Fibroblast of the aortic adventitia (primary cell): Measurements from ENCODE around the gene SLFN5. TPM values are rescaled to one million over a fixed set of nuclear protein-coding genes. Genes with fewer than 3 reads are reported as not detected.

Source experiments
- DNase-seq: peaks from one replicate; pipeline ENCODE4 v3.0.0-alpha.2; 2010; ENCODE audit warnings: low read depth
- H3K4me3 ChIP-seq: 2 replicates; pipeline ENCODE4 v1.5.1; 2011; ENCODE audit warnings: low read depth, mild to moderate bottlenecking, control low read depth, low read length, moderate library complexity
- total RNA-seq: library from RNA; depleted of rRNA; stranded (reverse); fragments of >200 nt; gene quantifications from 2 replicates; pipeline ENCODE4 v1.2.3, GENCODE V29; 2012; ENCODE audit warnings: low replicate concordance
- TF ChIP-seq, protein P1 (sequence below): IDR thresholded peaks from 2 replicates; pipeline ENCODE4 v1.5.1; 2011; ENCODE audit warnings: mild to moderate bottlenecking, low read length, control low read depth, inconsistent platforms; ENCODE audit not compliant: insufficient read depth

Gene SLFN5
- total RNA-seq, 1 donor = 107 TPM

DNA sequence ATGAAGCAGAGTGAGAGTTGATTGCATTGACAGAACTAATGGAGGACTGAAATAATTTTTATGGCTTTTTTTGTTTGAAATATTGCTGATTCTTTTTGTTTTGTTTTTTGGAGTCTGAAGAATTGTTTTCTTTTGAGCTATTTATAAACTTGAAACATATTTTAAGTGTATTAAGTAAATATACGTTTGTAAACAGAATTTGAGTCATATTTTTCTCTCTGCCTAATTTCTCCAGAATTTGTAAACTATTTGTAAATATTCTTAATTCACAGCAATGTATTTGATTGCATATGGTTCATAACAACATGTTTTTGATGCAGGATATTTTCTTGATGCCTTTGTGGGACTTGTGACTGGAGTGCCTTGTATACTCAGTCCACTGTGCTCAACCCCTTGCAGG lies 79.9 kb downstream of the SLFN5 start:
- DNase-seq = no peak
- TF ChIP-seq, protein P1, sequence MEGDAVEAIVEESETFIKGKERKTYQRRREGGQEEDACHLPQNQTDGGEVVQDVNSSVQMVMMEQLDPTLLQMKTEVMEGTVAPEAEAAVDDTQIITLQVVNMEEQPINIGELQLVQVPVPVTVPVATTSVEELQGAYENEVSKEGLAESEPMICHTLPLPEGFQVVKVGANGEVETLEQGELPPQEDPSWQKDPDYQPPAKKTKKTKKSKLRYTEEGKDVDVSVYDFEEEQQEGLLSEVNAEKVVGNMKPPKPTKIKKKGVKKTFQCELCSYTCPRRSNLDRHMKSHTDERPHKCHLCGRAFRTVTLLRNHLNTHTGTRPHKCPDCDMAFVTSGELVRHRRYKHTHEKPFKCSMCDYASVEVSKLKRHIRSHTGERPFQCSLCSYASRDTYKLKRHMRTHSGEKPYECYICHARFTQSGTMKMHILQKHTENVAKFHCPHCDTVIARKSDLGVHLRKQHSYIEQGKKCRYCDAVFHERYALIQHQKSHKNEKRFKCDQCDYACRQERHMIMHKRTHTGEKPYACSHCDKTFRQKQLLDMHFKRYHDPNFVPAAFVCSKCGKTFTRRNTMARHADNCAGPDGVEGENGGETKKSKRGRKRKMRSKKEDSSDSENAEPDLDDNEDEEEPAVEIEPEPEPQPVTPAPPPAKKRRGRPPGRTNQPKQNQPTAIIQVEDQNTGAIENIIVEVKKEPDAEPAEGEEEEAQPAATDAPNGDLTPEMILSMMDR = no peak
- H3K4me3 ChIP-seq = no peak overlapping the region

Other genes with a start within 250 kb of the SLFN5 start
- 17.0 TPM in 2 replicates for gene RFFL, start 179.4 kb upstream of the SLFN5 start, total RNA-seq
- gene RAD51D, start 123.2 kb upstream of the SLFN5 start, total RNA-seq = 4.7 and 14.8 TPM in 2 replicates
- gene FNDC8, start 121.5 kb upstream of the SLFN5 start, total RNA-seq = not detected in 2 replicates
- 11.7 and 14.1 TPM in 2 replicates for gene NLE1, start 100.8 kb upstream of the SLFN5 start, total RNA-seq
- not detected in 2 replicates for gene UNC45B, start 95.3 kb upstream of the SLFN5 start, total RNA-seq
- 0.49 TPM in 1 of 2 replicates, not detected in the other for gene SLC35G3, start 48.7 kb upstream of the SLFN5 start, total RNA-seq
- 41.5 and 99.2 TPM in 2 replicates for gene SLFN11, start 130.5 kb downstream of the SLFN5 start, total RNA-seq
- gene SLFN12, start 189.4 kb downstream of the SLFN5 start, total RNA-seq = 24.0 and 58.1 TPM in 2 replicates
- gene SLFN13, start 205.7 kb downstream of the SLFN5 start, total RNA-seq = 1.4 and 1.7 TPM in 2 replicates